Epithelial cell of proximal tubule (primary cell): Measurements from ENCODE around the gene ACAP2. TPM values are rescaled to one million over a fixed set of nuclear protein-coding genes. Genes with fewer than 3 reads are reported as not detected.

Source experiments
- DNase-seq: peaks from one replicate; pipeline ENCODE4 v3.0.0-alpha.2; 2011; ENCODE audit warnings: low read depth
- H3K4me3 ChIP-seq: 2 replicates; pipeline ENCODE4 v1.5.1; 2011; ENCODE audit warnings: low read depth, mild to moderate bottlenecking, low read length
- total RNA-seq: library from RNA; depleted of rRNA; stranded (reverse); fragments of >200 nt; gene quantifications from 2 replicates; pipeline ENCODE4 v1.2.3, GENCODE V29; 2015
- TF ChIP-seq, protein P1 (sequence below): conservative IDR thresholded peaks from 2 replicates; pipeline ENCODE4 v1.5.1; 2012; ENCODE audit warnings: low read depth, mild to moderate bottlenecking, low read length

Gene ACAP2
- total RNA-seq, 1 donor from 2014 or later = 26.2 TPM

- no peak overlapping the region for H3K4me3 ChIP-seq
- TF ChIP-seq, protein P1, sequence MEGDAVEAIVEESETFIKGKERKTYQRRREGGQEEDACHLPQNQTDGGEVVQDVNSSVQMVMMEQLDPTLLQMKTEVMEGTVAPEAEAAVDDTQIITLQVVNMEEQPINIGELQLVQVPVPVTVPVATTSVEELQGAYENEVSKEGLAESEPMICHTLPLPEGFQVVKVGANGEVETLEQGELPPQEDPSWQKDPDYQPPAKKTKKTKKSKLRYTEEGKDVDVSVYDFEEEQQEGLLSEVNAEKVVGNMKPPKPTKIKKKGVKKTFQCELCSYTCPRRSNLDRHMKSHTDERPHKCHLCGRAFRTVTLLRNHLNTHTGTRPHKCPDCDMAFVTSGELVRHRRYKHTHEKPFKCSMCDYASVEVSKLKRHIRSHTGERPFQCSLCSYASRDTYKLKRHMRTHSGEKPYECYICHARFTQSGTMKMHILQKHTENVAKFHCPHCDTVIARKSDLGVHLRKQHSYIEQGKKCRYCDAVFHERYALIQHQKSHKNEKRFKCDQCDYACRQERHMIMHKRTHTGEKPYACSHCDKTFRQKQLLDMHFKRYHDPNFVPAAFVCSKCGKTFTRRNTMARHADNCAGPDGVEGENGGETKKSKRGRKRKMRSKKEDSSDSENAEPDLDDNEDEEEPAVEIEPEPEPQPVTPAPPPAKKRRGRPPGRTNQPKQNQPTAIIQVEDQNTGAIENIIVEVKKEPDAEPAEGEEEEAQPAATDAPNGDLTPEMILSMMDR = no peak
- no peak for DNase-seq
Measured at GRCh38 chr3:195423818-195424217, 19.0 kb downstream of the ACAP2 start.

GRCh38 chr3:195421400-195421799, 21.4 kb downstream of the ACAP2 start:
- TF ChIP-seq, protein P1 = no peak
- no peak overlapping the region for H3K4me3 ChIP-seq
- no peak for DNase-seq

DNA sequence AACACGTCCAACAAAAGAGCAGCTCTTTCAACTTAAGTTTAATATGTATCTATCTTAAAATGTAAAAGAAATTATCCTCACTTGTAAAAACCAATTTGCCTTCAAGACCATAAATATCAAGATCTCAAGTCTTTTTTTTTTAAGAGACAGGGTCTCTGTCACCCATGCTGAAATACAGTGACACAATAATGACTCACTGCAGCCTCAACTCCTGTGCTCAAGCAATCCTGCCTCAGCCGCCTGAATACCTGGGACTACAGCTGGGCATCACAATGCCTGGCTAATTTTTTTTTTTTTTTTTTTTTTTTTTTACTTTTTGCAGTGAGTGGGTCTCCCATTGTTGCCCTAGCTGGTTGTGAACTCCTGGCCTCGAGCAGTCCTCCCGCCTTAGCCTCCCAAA, 26.0 kb downstream of the ACAP2 start:
- DNase-seq = no peak
- TF ChIP-seq, protein P1 = no peak
- H3K4me3 ChIP-seq = no peak overlapping the region

- no peak for DNase-seq
- TF ChIP-seq, protein P1 = no peak
- no peak overlapping the region for H3K4me3 ChIP-seq
Measured at GRCh38 chr3:195411836-195412235, 31.0 kb downstream of the ACAP2 start.

- no peak overlapping the region for H3K4me3 ChIP-seq
- TF ChIP-seq, protein P1 = no peak
- DNase-seq = no peak
Measured at GRCh38 chr3:195410546-195410945, 32.3 kb downstream of the ACAP2 start.

GRCh38 chr3:195407531-195408409, 35.0 kb downstream of the ACAP2 start:
- DNase-seq = no peak
- TF ChIP-seq, protein P1 = no peak
- H3K4me3 ChIP-seq = no peak overlapping the region

- H3K4me3 ChIP-seq = no peak overlapping the region
- TF ChIP-seq, protein P1 = no peak
- no peak for DNase-seq
Measured at GRCh38 chr3:195405651-195406050, 37.2 kb downstream of the ACAP2 start.
